ENCODE results near the gene NOL9. TPM values are rescaled to one million over a fixed set of nuclear protein-coding genes. Genes with fewer than 3 reads are reported as not detected.
A peak's percentile ranks its signal among the peaks of the same experiment; 100 is the strongest.

The NOL9 gene
- total RNA-seq (10 to 100 TPM; 26.4 to 29.4 TPM), polyA plus RNA-seq (1 to 10 TPM; 3.4 to 6.9 TPM)
- long read RNA-seq, donor 1, partial matches to known transcripts: 0 of 1 reads
- long read RNA-seq, donor 1, other reads (novel, unspliced or antisense): 0 of 1 reads
- long read RNA-seq, donor 2, full-length matches to known transcripts: 1 of 1 reads
- long read RNA-seq, donor 2, partial matches to known transcripts: 0 of 1 reads
- long read RNA-seq, donor 2, other reads (novel, unspliced or antisense): 0 of 1 reads
- long read RNA-seq, donor 3, partial matches to known transcripts: 0 of 1 reads
- long read RNA-seq, donor 3, other reads (novel, unspliced or antisense): 0 of 1 reads
- long read RNA-seq, donor 4: 0 reads
- long read RNA-seq, donor 5, partial matches to known transcripts: 11 of 11 reads
- long read RNA-seq, donor 5, other reads (novel, unspliced or antisense): 0 of 11 reads

GRCh38 chr1:6554031-6554906, at the start of gene NOL9:
NOL9 (minus strand) TSS chr1:6554513; CDS start chr1:6554502, 11 bp downstream.
- Histone ChIP-seq H3K9ac (ENCODE audit: insufficient read depth in 1 of 2, low read length in 2 of 2) (peak within 1 kb of the TSS; percentile 65 to 90), H3K4me3 (peak within 1 kb of the TSS; percentile 98), H3K27ac (ENCODE audit: low read depth in 1 of 2, low read length in 1 of 2) (peak within 1 kb of the TSS; percentile 81 to 87), H3K27me3 (ENCODE audit: control insufficient read depth in 3 of 3, insufficient read depth in 3 of 3, low read length in 2 of 3) (no peaks in the 10 kb centered on the region), H3K36me3 (ENCODE audit: control insufficient read depth in 4 of 4, insufficient read depth in 4 of 4, low read length in 4 of 4) (peaks cover 5 to 7% (median 6%) of the 10 kb centered on the region in 4 donors), H3K9me3 (ENCODE audit: control insufficient read depth in 4 of 4, insufficient read depth in 3 of 4, low read length in 3 of 4) (no peaks in the 10 kb centered on the region), H3K4me1 (ENCODE audit: control insufficient read depth in 5 of 5, insufficient read depth in 5 of 5, low read length in 5 of 5) (peaks cover 4 to 13% (median 5%) of the 10 kb centered on the region in 5 donors)
- 2 to 3% methylated on average over 77 to 87 of the region's 87 CpGs for WGBS, 2 donors
- peak; percentile 95 for TF ChIP-seq CTCF (IDR thresholded peaks at IDR 0.05; ENCODE audit: control extremely low read depth, extremely low read depth)
- ATAC-seq (ENCODE audit: insufficient read depth, low FRiP score) (peak; percentile 97), DNase-seq (peak; percentile 95 to 97 (median 96))

GRCh38 chr1:6603238-6603914, 49.1 kb upstream of the NOL9 start:
- Histone ChIP-seq H3K36me3 (ENCODE audit: control insufficient read depth in 4 of 4, insufficient read depth in 4 of 4, low read length in 4 of 4) (peaks cover 0 to 5% (median 2%) of the 10 kb centered on the region in 4 donors), H3K9me3 (ENCODE audit: control insufficient read depth in 4 of 4, insufficient read depth in 3 of 4, low read length in 3 of 4) (no peaks in the 10 kb centered on the region), H3K27ac (ENCODE audit: low read depth in 1 of 2, low read length in 1 of 2) (peak overlapping the region; percentile 96 to 100), H3K9ac (ENCODE audit: insufficient read depth in 1 of 2, low read length in 2 of 2) (peak overlapping the region; percentile 42 to 80), H3K4me3 (peak overlapping the region; percentile 41), H3K4me1 (ENCODE audit: control insufficient read depth in 5 of 5, insufficient read depth in 5 of 5, low read length in 5 of 5) (peaks cover 3 to 30% (median 16%) of the 10 kb centered on the region in 5 donors), H3K27me3 (ENCODE audit: control insufficient read depth in 3 of 3, insufficient read depth in 3 of 3, low read length in 2 of 3) (no peaks in the 10 kb centered on the region)
- no peak for TF ChIP-seq CTCF (IDR thresholded peaks at IDR 0.05; ENCODE audit: control extremely low read depth, extremely low read depth)
- peak; percentile 4 for ATAC-seq (ENCODE audit: insufficient read depth, low FRiP score)
- 0 to 1% methylated on average over 36 of the region's 36 CpGs for WGBS, 2 donors
- peak; percentile 79 to 90 (median 85) for DNase-seq

GRCh38 chr1:6602669-6603237, 48.4 kb upstream of the NOL9 start, which contains the start of gene KLHL21:
KLHL21 (minus strand) TSS chr1:6602869; CDS start chr1:6602817, 52 bp downstream.
- DNase-seq (peak; percentile 90 to 94 (median 91)), ATAC-seq (ENCODE audit: insufficient read depth, low FRiP score) (peak; percentile 89)
- TF ChIP-seq CTCF (IDR thresholded peaks at IDR 0.05; ENCODE audit: control extremely low read depth, extremely low read depth): no peak
- Histone ChIP-seq H3K36me3 (ENCODE audit: control insufficient read depth in 4 of 4, insufficient read depth in 4 of 4, low read length in 4 of 4) (peaks cover 0 to 9% (median 6%) of the 10 kb centered on the region in 4 donors), H3K27ac (ENCODE audit: low read depth in 1 of 2, low read length in 1 of 2) (peak within 1 kb of the TSS; percentile 96 to 100), H3K4me3 (peak within 1 kb of the TSS; percentile 95), H3K9me3 (ENCODE audit: control insufficient read depth in 4 of 4, insufficient read depth in 3 of 4, low read length in 3 of 4) (no peaks in the 10 kb centered on the region), H3K4me1 (ENCODE audit: control insufficient read depth in 5 of 5, insufficient read depth in 5 of 5, low read length in 5 of 5) (peaks cover 3 to 30% (median 16%) of the 10 kb centered on the region in 5 donors), H3K27me3 (ENCODE audit: control insufficient read depth in 3 of 3, insufficient read depth in 3 of 3, low read length in 2 of 3) (no peaks in the 10 kb centered on the region), H3K9ac (ENCODE audit: insufficient read depth in 1 of 2, low read length in 2 of 2) (peak within 1 kb of the TSS; percentile 63 to 80)
- WGBS, 2 donors: 0% methylated on average over 46 to 84 of the region's 84 CpGs

All from lung (tissue), 16 donors.